IMR-90 (cell line): ENCODE results near the gene SRGN. TPM values are rescaled to one million over a fixed set of nuclear protein-coding genes. Genes with fewer than 3 reads are reported as not detected.

ENCODE experiments used
- ATAC-seq: fragments of 200-7000 bp; cut with Tn5 transposase; 2 replicates; pipeline ENCODE4 v1.9.1; 2020; ENCODE audit warnings: low read depth, mild to moderate bottlenecking, moderate library complexity
- BruUV-seq: library from RNA; stranded (reverse); fragments of 400-500 nt; replicated peaks from 2 replicates; lab custom pipeline; 2021; lab: Mats Ljungman, UMichigan
- CTCF ChIA-PET: fragments of 300-600 bp; formaldehyde crosslinking; extraction: SDS; loops from one replicate; lab custom pipeline; 2021; ENCODE audit warnings: antibody characterized with exemption; lab: Yijun Ruan, JAX
- POLR2A ChIA-PET: fragments of 300-600 bp; sonication (Branson Sonifier 250); formaldehyde crosslinking; loops from one replicate; lab custom pipeline; 2022; ENCODE audit warnings: antibody characterized with exemption; ENCODE audit not compliant: unreplicated experiment; lab: Charles Lee
- DNase-seq: peaks from one replicate; pipeline ENCODE4 v3.0.0; 2013
- H2AFZ ChIP-seq: replicated peaks from 2 replicates; pipeline ENCODE3; 2013; ENCODE audit warnings: low read length, mild to moderate bottlenecking; ENCODE audit not compliant: poor library complexity
- H2AK5ac ChIP-seq: 2 replicates; pipeline ENCODE4 v1.6.1; 2013; ENCODE audit warnings: low read depth, low read length, inconsistent platforms
- H2AK9ac ChIP-seq: replicated peaks from 2 replicates; pipeline ENCODE3; 2013; ENCODE audit warnings: mild to moderate bottlenecking, low read depth, low read length, moderate library complexity; ENCODE audit not compliant: poor library complexity
- H2BK120ac ChIP-seq: 2 replicates; pipeline ENCODE4 v1.6.1; 2013; ENCODE audit warnings: low read depth, low read length, inconsistent platforms
- H2BK15ac ChIP-seq: 3 replicates; pipeline ENCODE4 v1.6.1; 2013; ENCODE audit warnings: low read depth, low read length, inconsistent platforms
- H2BK20ac ChIP-seq: 2 replicates; pipeline ENCODE4 v1.6.1; 2013; ENCODE audit warnings: low read depth, mild to moderate bottlenecking, inconsistent platforms, low read length, moderate library complexity
- H2BK5ac ChIP-seq: 2 replicates; pipeline ENCODE4 v1.6.1; 2013; ENCODE audit warnings: mild to moderate bottlenecking, low read depth, low read length, inconsistent platforms; ENCODE audit not compliant: poor library complexity, severe bottlenecking
- H3K14ac ChIP-seq: replicated peaks from 2 replicates; pipeline ENCODE4 v1.6.1; 2013; ENCODE audit warnings: low read depth, low read length, inconsistent platforms
- H3K18ac ChIP-seq: 2 replicates; pipeline ENCODE4 v1.6.1; 2013; ENCODE audit warnings: low read depth, low read length, control low read depth
- H3K23ac ChIP-seq: 2 replicates; pipeline ENCODE4 v1.6.1; 2013; ENCODE audit warnings: low read depth, low read length, inconsistent platforms
- H3K27ac ChIP-seq: 2 replicates; pipeline ENCODE4 v1.5.1; 2013; ENCODE audit warnings: mild to moderate bottlenecking, control low read depth, low read length; ENCODE audit not compliant: insufficient read depth
- H3K27me3 ChIP-seq: 2 replicates; pipeline ENCODE4 v1.6.1; 2013; ENCODE audit warnings: low read length; ENCODE audit not compliant: control insufficient read depth, insufficient read depth
- H3K36me3 ChIP-seq: 2 replicates; pipeline ENCODE4 v1.6.1; 2013; ENCODE audit warnings: low read length, mixed read lengths; ENCODE audit not compliant: control insufficient read depth, insufficient read depth
- H3K4ac ChIP-seq: 2 replicates; pipeline ENCODE4 v1.6.1; 2013; ENCODE audit warnings: low read depth, low read length, inconsistent platforms
- H3K4me1 ChIP-seq: 2 replicates; pipeline ENCODE4 v1.6.1; 2013; ENCODE audit warnings: low read length, mixed read lengths; ENCODE audit not compliant: control insufficient read depth, insufficient read depth
- H3K4me2 ChIP-seq: 2 replicates; pipeline ENCODE4 v1.6.1; 2013; ENCODE audit warnings: low read depth, mild to moderate bottlenecking, control low read depth, low read length, moderate library complexity
- H3K4me3 ChIP-seq: 2 replicates; pipeline ENCODE4 v1.5.1; 2013; ENCODE audit warnings: low read depth, mild to moderate bottlenecking, control low read depth, low read length, moderate library complexity; ENCODE audit not compliant: insufficient read depth
- H3K56ac ChIP-seq: 2 replicates; pipeline ENCODE4 v1.6.1; 2013; ENCODE audit warnings: low read length, inconsistent platforms; ENCODE audit not compliant: insufficient read depth; ENCODE audit errors: extremely low read depth
- H3K79me1 ChIP-seq, 2 experiments: 2 replicates each; pipeline ENCODE4 v1.6.1; 2013; ENCODE audit warnings: low read length in 2 of 2, inconsistent platforms in 1 of 2, low read depth in 1 of 2
- H3K9ac ChIP-seq: 2 replicates; pipeline ENCODE4 v1.6.1; 2013; ENCODE audit warnings: low read depth, low read length, control low read depth
- H3K9me1 ChIP-seq: 2 replicates; pipeline ENCODE4 v1.6.1; 2013; ENCODE audit warnings: low read length, inconsistent platforms; ENCODE audit not compliant: insufficient read depth
- H3K9me3 ChIP-seq: 2 replicates; pipeline ENCODE4 v1.6.1; 2013; ENCODE audit warnings: low read length; ENCODE audit not compliant: control insufficient read depth, insufficient read depth
- H4K20me1 ChIP-seq: 2 replicates; pipeline ENCODE4 v1.6.1; 2013; ENCODE audit warnings: low read length, inconsistent platforms; ENCODE audit not compliant: insufficient read depth
- H4K5ac ChIP-seq: 2 replicates; pipeline ENCODE4 v1.6.1; 2013; ENCODE audit warnings: mild to moderate bottlenecking, low read depth, low read length, control low read depth
- H4K8ac ChIP-seq, 2 experiments: 2 replicates each; pipeline ENCODE4 v1.6.1; 2013; ENCODE audit warnings: low read depth in 2 of 2, low read length in 2 of 2, control low read depth in 1 of 2, inconsistent platforms in 1 of 2
- H4K91ac ChIP-seq: 2 replicates; pipeline ENCODE4 v1.6.1; 2013; ENCODE audit warnings: low read depth, low read length, inconsistent platforms; ENCODE audit not compliant: insufficient read depth
- CTCF ChIP-seq: conservative IDR thresholded peaks from 2 replicates; pipeline ENCODE4 v1.5.1; 2012; ENCODE audit warnings: mild to moderate bottlenecking, low read depth, low read length, improper control_type of control experiment
- ELK1 ChIP-seq: fragments of 150-350 bp; IDR thresholded peaks from 2 replicates; pipeline ENCODE4 v1.6.1; 2016; ENCODE audit warnings: low read depth, mild to moderate bottlenecking, low read length, moderate library complexity, borderline replicate concordance
- NFE2L2 ChIP-seq: fragments of 150-350 bp; IDR thresholded peaks from 2 replicates; pipeline ENCODE4 v1.6.1; 2016; ENCODE audit warnings: low read depth, mild to moderate bottlenecking, low read length
- RAD21 ChIP-seq: IDR thresholded peaks from 2 replicates; pipeline ENCODE4 v1.6.1; 2012; ENCODE audit warnings: low read length, improper control_type of control experiment
- RFX5 ChIP-seq: IDR thresholded peaks from 2 replicates; pipeline ENCODE4 v1.8.0; 2012; ENCODE audit warnings: low read depth, mild to moderate bottlenecking, low read length, moderate library complexity
- SMC3 ChIP-seq: fragments of 150-350 bp; IDR thresholded peaks from 2 replicates; pipeline ENCODE4 v1.6.1; 2016; ENCODE audit warnings: low read depth, mild to moderate bottlenecking, antibody characterized with exemption, low read length, moderate library complexity
- WGBS, 2 experiments: methylation state at CpG; one replicate each; pipeline versions ENCODE4 v1.1.5 to v1.1.7; 2013; ENCODE audit warnings: missing lambda C conversion rate in 2 of 2; ENCODE audit not compliant: insufficient read length in 1 of 2; ENCODE audit errors: extremely low coverage in 2 of 2; 5-methylcytosine and 5-hydroxymethylcytosine counted together
- dilution Hi-C: fragments of 300-500 bp; cut with HindIII; formaldehyde crosslinking; loops from one replicate; pipeline ENCODE4 v1.14.3; 2018; ENCODE audit warnings: low sequenced_read_pairs; ENCODE audit not compliant: unreplicated experiment
- in situ Hi-C: fragments of 300-500 bp; cut with MboI; formaldehyde crosslinking; loops from 3 replicates; pipeline ENCODE4 v1.14.3; 2019; ENCODE audit warnings: low sequenced_read_pairs, inconsistent platforms, mixed read lengths
- intact Hi-C: fragments of 100-400 bp; cut with micrococcal nuclease; formaldehyde crosslinking; loops from 2 replicates; pipeline ENCODE4 v1.10.0; 2022
- polyA plus RNA-seq, 3 experiments: library from polyadenylated mRNA; depleted of rRNA; stranded (reverse); fragments of >200 nt; gene quantifications; 2 replicates each; pipeline ENCODE4 v1.2.3, GENCODE V29; 2012; ENCODE audit warnings: low replicate concordance in 1 of 3
- total RNA-seq: library from RNA; depleted of rRNA; stranded (reverse); fragments of >200 nt; gene quantifications from 2 replicates; pipeline ENCODE4 v1.2.3, GENCODE V29; 2012

Gene SRGN
- total and polyA plus RNA-seq, 2 of the 4 experiments (the other 2 are of a cell fraction): 33.3 to 41.4 TPM

GRCh38 chr10:69092959-69093850, 5.3 kb downstream of the SRGN start:
- DNase-seq (peak; percentile 89), ATAC-seq (peak; percentile 90)
- no TSS peak for BruUV-seq
- H3K4me1 ChIP-seq: peaks cover 6% of the 10 kb centered on the region
- H3K18ac ChIP-seq: 0 out of 2 replicates have a peak overlapping the region, but pooled peaks have one; percentile 17
- H3K4ac ChIP-seq: peak overlapping the region; percentile 74
- no peak overlapping the region for H2BK5ac ChIP-seq
- no peak for TF ChIP-seq ELK1
- peak; percentile 94 for TF ChIP-seq SMC3
- TF ChIP-seq CTCF: peak; percentile 87
- no peak for TF ChIP-seq NFE2L2
- TF ChIP-seq RFX5: no peak
- peak; percentile 91 for TF ChIP-seq RAD21
- in situ Hi-C loops: loop anchor here (5.0 kb wide), 1 partner anchor 86 kb away; no protein-coding TSS in a partner anchor
- dilution Hi-C loops: no loop called here
- peak overlapping the region; percentile 82 for H2AFZ ChIP-seq
- H3K9me1 ChIP-seq: no peaks in the 10 kb centered on the region; the same call in 1 of the 2 replicates
- peak overlapping the region; percentile 55; the same call in 1 of the 2 replicates for H2BK20ac ChIP-seq
- no peak overlapping the region for H2AK5ac ChIP-seq
- intact Hi-C loops: loop anchor here (1.0 to 5.0 kb wide), 3 partner anchors 88 to 299 kb away; partner anchors contain the start of gene KIFBP
- no peak overlapping the region for H3K4me2 ChIP-seq
- no peak overlapping the region for H3K56ac ChIP-seq
- ChIA-PET CTCF (interaction anchor here (0.6 to 1.9 kb wide), 9 partner anchors 11 to 493 kb away, joined by 3 to 16 read pairs (median 3); no protein-coding TSS in a partner anchor), POLR2A (no interaction called here)
- no peak overlapping the region for H3K27ac ChIP-seq
- H3K27me3 ChIP-seq: no peaks in the 10 kb centered on the region
- H3K9me3 ChIP-seq: no peaks in the 10 kb centered on the region
- H3K9ac ChIP-seq: no peak overlapping the region
- 29% methylated on average over 8 of the region's 17 CpGs; no CpG with 5 or more reads in 1 of the 2 experiments for WGBS, 2 experiments
- no peak overlapping the region for H3K4me3 ChIP-seq
- no peak overlapping the region for H2AK9ac ChIP-seq
- no peaks in the 10 kb centered on the region for H4K20me1 ChIP-seq
- H4K91ac ChIP-seq: peak overlapping the region; percentile 49
- no peak overlapping the region for H3K23ac ChIP-seq
- no peak overlapping the region for H2BK15ac ChIP-seq
- H4K5ac ChIP-seq: no peak overlapping the region; the same call in 1 of the 2 replicates
- no peaks in the 10 kb centered on the region for H3K36me3 ChIP-seq
- 0 out of 2 replicates have a peak overlapping the region, but pooled peaks have one; percentile 64 for H3K14ac ChIP-seq
- H2BK120ac ChIP-seq: peak overlapping the region; percentile 25; the same call in 1 of the 2 replicates
- H4K8ac ChIP-seq: peak overlapping the region in 1 of 2 experiments; percentile 80; a peak in 2 of 4 replicates
- H3K79me1 ChIP-seq: 0 out of 4 replicates have a peak, but pooled peaks cover 0 to 6% of the 10 kb centered on the region in 2 experiments
